HEK293T (cell line): ENCODE measurements around the gene COTL1.

Experiments
- CTCF ChIA-PET: fragments of 350-600 bp; formaldehyde crosslinking; extraction: SDS; loops from one replicate; lab custom pipeline; 2021; ENCODE audit warnings: antibody characterized with exemption, inconsistent platforms; lab: Yijun Ruan, JAX
- POLR2A ChIA-PET: fragments of 350-600 bp; formaldehyde crosslinking; extraction: SDS; loops from one replicate; lab custom pipeline; 2020; ENCODE audit warnings: antibody characterized with exemption, inconsistent platforms; lab: Yijun Ruan, JAX
- DNase-seq: peaks from one replicate; pipeline ENCODE4 v3.0.0; 2012; ENCODE audit warnings: mixed read lengths; ENCODE audit errors: extremely low spot score
- ARNT ChIP-seq: fragments of 450-650 bp; IDR thresholded peaks from 2 replicates; pipeline ENCODE4 v1.6.1; 2017; ENCODE audit warnings: mild to moderate bottlenecking
- BHLHE40 ChIP-seq: fragments of 450-650 bp; IDR thresholded peaks from 2 replicates; pipeline ENCODE4 v1.6.1; 2016; ENCODE audit warnings: mild to moderate bottlenecking, moderate library complexity, borderline replicate concordance
- CTBP1 ChIP-seq: fragments of 450-650 bp; IDR thresholded peaks from 2 replicates; pipeline ENCODE4 v1.6.1; 2016; ENCODE audit warnings: borderline replicate concordance
- ELF4 ChIP-seq: fragments of 450-650 bp; IDR thresholded peaks from 2 replicates; pipeline ENCODE4 v1.6.1; 2017; ENCODE audit warnings: antibody characterized with exemption
- FOXA1 ChIP-seq: fragments of 450-650 bp; IDR thresholded peaks from 2 replicates; pipeline ENCODE4 v1.6.1; 2016; ENCODE audit warnings: mild to moderate bottlenecking
- FOXK2 ChIP-seq: fragments of 450-650 bp; IDR thresholded peaks from 2 replicates; pipeline ENCODE4 v1.6.1; 2016; ENCODE audit warnings: mild to moderate bottlenecking
- FOXM1 ChIP-seq: fragments of 450-650 bp; IDR thresholded peaks from 2 replicates; pipeline ENCODE4 v1.6.1; 2017; ENCODE audit warnings: mild to moderate bottlenecking, borderline replicate concordance
- HDGF ChIP-seq: fragments of 450-650 bp; IDR thresholded peaks from 2 replicates; pipeline ENCODE4 v1.6.1; 2017; ENCODE audit warnings: antibody characterized with exemption, borderline replicate concordance
- L3MBTL2 ChIP-seq: fragments of 450-650 bp; conservative IDR thresholded peaks from 2 replicates; pipeline ENCODE4 v1.6.1; 2016; ENCODE audit warnings: mild to moderate bottlenecking
- LEF1 ChIP-seq: fragments of 450-650 bp; IDR thresholded peaks from 2 replicates; pipeline ENCODE4 v1.6.1; 2017; ENCODE audit warnings: mild to moderate bottlenecking, borderline replicate concordance
- NFRKB ChIP-seq: fragments of 450-650 bp; IDR thresholded peaks from 2 replicates; pipeline ENCODE4 v1.6.1; 2016; ENCODE audit warnings: mild to moderate bottlenecking, moderate library complexity
- SP1 ChIP-seq: fragments of 450-650 bp; IDR thresholded peaks from 2 replicates; pipeline ENCODE4 v1.6.1; 2017
- SUZ12 ChIP-seq: fragments of 450-650 bp; IDR thresholded peaks from 2 replicates; pipeline ENCODE4 v1.6.1; 2016; ENCODE audit warnings: mild to moderate bottlenecking
- TARDBP ChIP-seq: fragments of 450-650 bp; IDR thresholded peaks from 2 replicates; pipeline ENCODE4 v1.6.1; 2016
- ZNF384 ChIP-seq: fragments of 450-650 bp; IDR thresholded peaks from 2 replicates; pipeline ENCODE4 v1.6.1; 2016
- TF ChIP-seq, protein P1 (sequence below): fragments of 450-650 bp; IDR thresholded peaks from 2 replicates; pipeline ENCODE4 v1.6.1; 2016

The COTL1 gene

DNA sequence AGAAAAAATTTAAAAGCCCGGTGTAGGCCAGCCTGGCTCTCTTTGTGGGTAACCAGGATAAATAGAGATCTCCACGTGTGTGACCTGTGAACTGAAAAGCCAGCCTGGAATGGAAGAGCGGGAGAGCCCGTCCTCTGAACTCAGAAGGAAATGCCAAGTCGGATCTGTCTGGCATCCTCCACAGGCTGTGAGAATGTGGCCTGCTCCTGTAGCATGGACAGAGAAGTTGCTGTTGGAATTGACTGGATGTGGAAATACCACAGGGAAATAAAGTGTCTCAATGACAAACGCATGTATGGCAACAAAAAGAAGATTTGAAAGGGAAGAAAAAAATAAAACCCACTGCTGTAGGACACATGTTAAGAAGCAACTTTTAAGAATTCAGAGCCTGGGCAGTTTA lies 37.1 kb upstream of the COTL1 start:
- no peak for DNase-seq
- CTCF ChIA-PET, result interaction anchor here (1.2 kb wide), 1 partner anchor 17 kb away, joined by 6 read pairs; no protein-coding TSS in a partner anchor
- TF ChIP-seq, protein P1, sequence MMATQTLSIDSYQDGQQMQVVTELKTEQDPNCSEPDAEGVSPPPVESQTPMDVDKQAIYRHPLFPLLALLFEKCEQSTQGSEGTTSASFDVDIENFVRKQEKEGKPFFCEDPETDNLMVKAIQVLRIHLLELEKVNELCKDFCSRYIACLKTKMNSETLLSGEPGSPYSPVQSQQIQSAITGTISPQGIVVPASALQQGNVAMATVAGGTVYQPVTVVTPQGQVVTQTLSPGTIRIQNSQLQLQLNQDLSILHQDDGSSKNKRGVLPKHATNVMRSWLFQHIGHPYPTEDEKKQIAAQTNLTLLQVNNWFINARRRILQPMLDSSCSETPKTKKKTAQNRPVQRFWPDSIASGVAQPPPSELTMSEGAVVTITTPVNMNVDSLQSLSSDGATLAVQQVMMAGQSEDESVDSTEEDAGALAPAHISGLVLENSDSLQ, result no peak
- POLR2A ChIA-PET, result no interaction called here

DNA sequence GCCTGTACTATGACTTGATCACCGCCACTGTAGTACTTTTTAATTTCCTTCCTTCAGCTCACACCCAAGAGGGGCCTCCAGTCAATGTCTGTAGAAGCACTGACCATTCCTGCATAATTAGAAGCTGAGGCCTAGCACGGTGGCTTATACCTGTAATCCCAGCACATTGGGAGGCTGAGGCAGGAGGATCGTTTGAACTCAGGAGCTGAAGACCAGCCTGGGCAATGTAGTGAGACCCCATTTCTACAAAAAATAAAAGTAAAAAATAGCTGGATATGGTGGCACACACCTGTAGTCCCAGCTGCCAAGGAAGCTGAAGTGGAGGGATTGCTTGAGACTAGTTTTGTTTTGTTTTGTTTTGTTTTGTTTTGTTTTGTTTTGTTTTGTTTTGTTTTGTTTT lies 36.4 kb upstream of the COTL1 start:
- TF ChIP-seq L3MBTL2, result no peak
- TF ChIP-seq FOXA1, result no peak
- no peak for TF ChIP-seq ELF4
- ChIA-PET CTCF (interaction anchor here (0.6 to 1.2 kb wide), 2 partner anchors 18 to 813 kb away, joined by 3 to 6 read pairs; no protein-coding TSS in a partner anchor), POLR2A (no interaction called here)
- DNase-seq, result no peak

DNA sequence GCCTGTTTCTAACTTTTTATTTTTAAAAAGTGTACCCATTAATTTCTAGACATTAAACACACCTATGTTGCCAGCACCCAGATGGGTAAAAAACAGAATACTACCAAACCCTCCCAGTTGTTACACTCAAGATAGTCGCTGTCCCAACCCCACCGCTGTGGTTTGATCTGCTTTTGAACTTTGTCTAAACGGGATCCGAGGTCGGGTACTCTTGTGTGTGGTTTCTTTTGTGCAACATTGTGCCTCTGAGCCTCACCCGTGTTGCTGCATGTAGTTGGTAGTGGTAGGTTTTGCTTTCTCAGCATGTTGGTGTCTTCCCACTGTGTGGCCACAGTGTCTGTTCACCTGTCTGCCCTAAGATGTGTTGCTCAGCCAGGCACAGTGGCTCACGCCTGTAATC lies 34.7 kb upstream of the COTL1 start:
- no peak for TF ChIP-seq ELF4
- no peak for TF ChIP-seq FOXK2
- TF ChIP-seq HDGF, result no peak
- TF ChIP-seq BHLHE40, result no peak
- TF ChIP-seq FOXM1, result no peak
- TF ChIP-seq, protein P1, result no peak
- TF ChIP-seq CTBP1, result no peak
- no peak for TF ChIP-seq TARDBP
- TF ChIP-seq L3MBTL2, result no peak
- no peak for TF ChIP-seq SUZ12
- TF ChIP-seq FOXA1, result no peak
- TF ChIP-seq NFRKB, result no peak
- TF ChIP-seq SP1, result no peak
- TF ChIP-seq ZNF384, result no peak
- POLR2A ChIA-PET, result no interaction called here
- CTCF ChIA-PET, result interaction anchor here (0.8 kb wide), 1 partner anchor 73 kb away, joined by 3 read pairs; no protein-coding TSS in a partner anchor
- no peak for DNase-seq

DNA sequence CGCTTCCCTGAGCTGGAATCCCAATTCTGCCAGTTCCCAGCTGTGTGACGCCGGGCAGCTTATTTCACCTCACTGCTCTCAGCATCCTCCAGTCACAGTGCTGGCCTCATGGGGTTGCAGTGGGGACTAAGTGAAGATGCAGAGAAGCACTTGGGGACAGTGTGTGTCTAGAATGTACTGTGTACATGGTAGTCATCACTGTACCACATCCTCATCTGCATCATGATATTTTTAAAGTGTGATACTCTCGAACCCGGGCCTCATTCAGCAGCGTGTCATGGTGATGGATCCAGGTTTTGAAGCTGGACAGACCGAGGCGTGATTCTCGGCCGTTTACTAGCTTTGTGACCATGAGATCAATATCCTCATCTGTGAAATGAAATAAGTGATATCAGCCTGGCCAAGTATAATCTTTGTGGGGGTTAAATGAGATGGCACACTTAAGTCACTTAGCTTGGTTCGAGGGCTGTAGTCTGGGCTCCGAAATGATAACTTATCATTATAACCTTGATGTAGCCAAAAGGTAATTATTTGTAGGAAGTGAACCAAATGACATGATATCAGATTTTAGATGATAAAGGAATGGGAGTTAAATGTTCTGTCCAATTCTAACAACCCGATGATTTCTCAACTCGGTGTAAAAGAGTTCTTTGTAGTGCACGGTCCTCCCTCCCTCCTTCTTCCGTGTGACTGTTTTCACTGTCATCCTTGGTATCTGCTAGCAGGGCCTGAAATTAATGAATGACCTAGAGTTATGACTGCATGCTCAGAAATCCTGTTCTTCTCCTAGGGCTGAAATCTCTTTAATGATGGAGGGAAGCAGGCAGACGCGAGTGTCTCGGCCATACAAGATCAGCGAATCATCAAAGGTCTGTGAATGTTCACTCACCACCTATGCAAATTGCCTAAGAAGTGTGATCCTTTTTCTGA lies 32.4 kb upstream of the COTL1 start:
- TF ChIP-seq NFRKB (no peak), ARNT (no peak), FOXA1 (no peak), CTBP1 (no peak), LEF1 (no peak), FOXM1 (no peak), ELF4 (no peak), ZNF384 (no peak), HDGF (no peak), L3MBTL2 (no peak), SUZ12 (no peak), BHLHE40 (no peak), TARDBP (no peak), FOXK2 (no peak), SP1 (no peak)
- TF ChIP-seq, protein P1, result no peak
- DNase-seq, result no peak
- ChIA-PET POLR2A (no interaction called here), CTCF (no interaction called here)

DNA sequence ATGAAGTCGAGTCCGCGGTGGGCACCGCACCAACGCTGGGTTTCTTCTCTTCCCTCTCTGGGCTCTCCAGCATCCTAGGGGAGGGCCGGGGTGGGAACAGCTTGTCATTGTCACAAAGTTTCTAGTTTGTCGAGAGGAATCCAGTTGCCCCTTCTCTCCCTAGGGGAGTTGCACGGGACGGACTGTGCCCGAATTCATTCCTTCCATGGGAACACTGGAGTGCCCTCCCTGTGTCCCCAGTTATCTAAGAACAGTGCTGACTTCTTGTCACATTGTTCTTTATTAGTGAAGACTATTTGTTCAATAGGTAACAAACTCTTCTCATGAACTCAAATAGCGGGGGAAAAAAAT lies 31.6 kb upstream of the COTL1 start:
- ChIA-PET CTCF (no interaction called here), POLR2A (interaction anchor here (0.9 kb wide), 2 partner anchors 9 to 14 kb away, joined by 3 read pairs; no protein-coding TSS in a partner anchor)
- TF ChIP-seq NFRKB (no peak), ELF4 (no peak), LEF1 (no peak), ARNT (no peak), BHLHE40 (no peak), L3MBTL2 (no peak), HDGF (no peak), SUZ12 (no peak), TARDBP (no peak), FOXK2 (no peak)
- TF ChIP-seq, protein P1, result no peak
- no peak for DNase-seq
